SK-N-SH (cell line): Measurements from ENCODE around the gene ADD1. TPM values are rescaled to one million over a fixed set of nuclear protein-coding genes. Genes with fewer than 3 reads are reported as not detected.
A peak's percentile ranks its signal among the peaks of the same experiment; 100 is the strongest.

ENCODE experiments used
- CTCF ChIA-PET: fragments of 300-600, 350-600 bp; formaldehyde crosslinking; extraction: SDS; loops from one replicate; lab custom pipeline; 2021; lab: Yijun Ruan, JAX
- POLR2A ChIA-PET: fragments of 350-600 bp; sonication (Branson Sonifier 250); formaldehyde crosslinking; extraction: SDS; loops from one replicate; lab custom pipeline; 2020; ENCODE audit warnings: antibody characterized with exemption, inconsistent platforms; lab: Yijun Ruan, JAX
- DNase-seq: peaks from one replicate; pipeline ENCODE4 v3.0.0; 2012
- H2AFZ ChIP-seq: fragments of 200-600 bp; sonication (generic); 2 replicates; pipeline ENCODE4 v1.8.1; 2016; ENCODE audit warnings: antibody characterized with exemption, mild to moderate bottlenecking, low read depth
- H3F3A ChIP-seq: fragments of 200-600 bp; sonication (generic); replicated peaks from 2 replicates; pipeline ENCODE3; 2016; ENCODE audit warnings: antibody characterized with exemption, mild to moderate bottlenecking; ENCODE audit not compliant: insufficient read depth
- H3K27ac ChIP-seq, 2 experiments: fragments of 200-500 bp in 1 of 2; fragments of 200-600 bp in 1 of 2; sonication (Bioruptor generic) in 1 of 2; sonication (generic), shearing (Covaris generic) in 1 of 2; 2 replicates each; pipeline versions ENCODE4 v1.5.1 to v1.6.1; 2014 to 2016; ENCODE audit warnings: low read depth in 2 of 2, inconsistent platforms in 1 of 2, low read length in 1 of 2, mild to moderate bottlenecking in 1 of 2, mixed read lengths in 1 of 2
- H3K27me3 ChIP-seq: fragments of 200-600 bp; sonication (generic), shearing (Covaris generic); 2 replicates; pipeline ENCODE4 v1.6.1; 2016; ENCODE audit warnings: mixed run types; ENCODE audit not compliant: insufficient read depth
- H3K36me3 ChIP-seq, 2 experiments: fragments of 200-500 bp in 1 of 2; fragments of 200-600 bp in 1 of 2; sonication (Bioruptor generic) in 1 of 2; sonication (generic) in 1 of 2; replicated peaks in 1 of 2; 2 replicates each; pipeline versions ENCODE3 to v1.5.1; 2014 to 2016; ENCODE audit warnings: low read length in 1 of 2, mild to moderate bottlenecking in 1 of 2; ENCODE audit not compliant: insufficient read depth in 2 of 2, control insufficient read depth in 1 of 2
- H3K4me1 ChIP-seq, 2 experiments: fragments of 200-500 bp in 1 of 2; fragments of 200-600 bp in 1 of 2; sonication (Bioruptor generic) in 1 of 2; sonication (generic), shearing (Covaris generic) in 1 of 2; 2 replicates each; pipeline versions ENCODE4 v1.5.1 to v1.6.1; 2014 to 2016; ENCODE audit warnings: low read depth in 1 of 2, low read length in 1 of 2, mixed run types in 1 of 2; ENCODE audit not compliant: insufficient read depth in 2 of 2, control insufficient read depth in 1 of 2
- H3K4me2 ChIP-seq: fragments of 200-600 bp; sonication (generic), shearing (Covaris generic); 2 replicates; pipeline ENCODE4 v1.6.1; 2017; ENCODE audit warnings: mixed run types
- H3K4me3 ChIP-seq, 2 experiments: fragments of 200-500 bp in 1 of 2; fragments of 200-600 bp in 1 of 2; sonication (Bioruptor generic) in 1 of 2; sonication (generic), shearing (Covaris generic) in 1 of 2; 2 replicates each; pipeline versions ENCODE4 v1.5.1 to v1.8.1; 2014 to 2016; ENCODE audit warnings: low read depth in 2 of 2, inconsistent platforms in 1 of 2, low read length in 1 of 2, mild to moderate bottlenecking in 1 of 2, mixed read lengths in 1 of 2, moderate library complexity in 1 of 2
- H3K79me2 ChIP-seq: fragments of 200-600 bp; sonication (generic); 2 replicates; pipeline ENCODE4 v1.8.1; 2017; ENCODE audit warnings: mild to moderate bottlenecking; ENCODE audit not compliant: insufficient read depth
- H3K9ac ChIP-seq: fragments of 200-600 bp; sonication (generic); 2 replicates; pipeline ENCODE4 v1.6.1; 2017; ENCODE audit warnings: mixed run types
- H3K9me2 ChIP-seq: fragments of 200-600 bp; sonication (generic); 2 replicates; pipeline ENCODE4 v1.6.1; 2017; ENCODE audit warnings: mixed run types
- H3K9me3 ChIP-seq: fragments of 200-600 bp; sonication (generic); 2 replicates; pipeline ENCODE4 v1.6.1; 2017; ENCODE audit warnings: mixed run types, mild to moderate bottlenecking, moderate library complexity
- H4K20me1 ChIP-seq: fragments of 200-600 bp; sonication (generic); 2 replicates; pipeline ENCODE4 v1.6.1; 2017; ENCODE audit warnings: mild to moderate bottlenecking, mixed run types; ENCODE audit not compliant: insufficient read depth
- CTCF ChIP-seq: fragments of 200-600 bp; sonication (generic); IDR thresholded peaks from 2 replicates; pipeline ENCODE4 v1.6.1; 2017; ENCODE audit warnings: antibody characterized with exemption, mild to moderate bottlenecking, moderate library complexity
- EP300 ChIP-seq, 2 experiments: IDR thresholded peaks; 2 replicates each; pipeline versions ENCODE4 v1.4.0 to v1.6.1; 2012; ENCODE audit warnings: borderline replicate concordance in 1 of 2, low read depth in 1 of 2, low read length in 1 of 2
- FOSL2 ChIP-seq: IDR thresholded peaks from 2 replicates; pipeline ENCODE4 v1.4.0; 2012; ENCODE audit warnings: low read depth, mild to moderate bottlenecking, moderate library complexity, borderline replicate concordance
- FOXM1 ChIP-seq: IDR thresholded peaks from 2 replicates; pipeline ENCODE4 v1.4.0; 2012; ENCODE audit warnings: low read depth, mild to moderate bottlenecking
- GATA2 ChIP-seq: sonication (generic); formaldehyde crosslinking; IDR thresholded peaks from 2 replicates; pipeline ENCODE4 v1.5.0; 2020; ENCODE audit warnings: mild to moderate bottlenecking, missing genetic modification reagents
- JUND ChIP-seq: IDR thresholded peaks from 2 replicates; pipeline ENCODE4 v1.4.0; 2012
- MAX ChIP-seq: IDR thresholded peaks from 2 replicates; pipeline ENCODE4 v1.4.0; 2012; ENCODE audit warnings: low read depth
- MEF2A ChIP-seq: IDR thresholded peaks from 2 replicates; pipeline ENCODE4 v1.4.0; 2012; ENCODE audit warnings: low read depth, borderline replicate concordance
- NRF1 ChIP-seq: IDR thresholded peaks from 2 replicates; pipeline ENCODE4 v1.6.1; 2012; ENCODE audit warnings: low read depth, mild to moderate bottlenecking, low read length
- PBX3 ChIP-seq: IDR thresholded peaks from 2 replicates; pipeline ENCODE4; 2012
- RAD21 ChIP-seq: IDR thresholded peaks from 2 replicates; pipeline ENCODE4 v1.6.1; 2012; ENCODE audit warnings: mild to moderate bottlenecking, low read length
- SIN3A ChIP-seq: IDR thresholded peaks from 2 replicates; pipeline ENCODE4 v1.6.1; 2012; ENCODE audit warnings: low read depth, mild to moderate bottlenecking, low read length, moderate library complexity, borderline replicate concordance
- SMC3 ChIP-seq: IDR thresholded peaks from 2 replicates; pipeline ENCODE4 v1.6.1; 2012; ENCODE audit warnings: low read depth, low read length, improper control_type of control experiment
- TAF1 ChIP-seq: IDR thresholded peaks from 2 replicates; pipeline ENCODE4 v1.6.1; 2012; ENCODE audit warnings: low read depth, mild to moderate bottlenecking, low read length, moderate library complexity, borderline replicate concordance
- TCF12 ChIP-seq: IDR thresholded peaks from 2 replicates; pipeline ENCODE4 v1.4.0; 2012
- USF2 ChIP-seq: fragments of 150-350 bp; IDR thresholded peaks from 2 replicates; pipeline ENCODE4 v1.6.1; 2017; ENCODE audit warnings: antibody characterized with exemption, low read length, low read depth, borderline replicate concordance
- WGBS: methylation state at CpG from one replicate; pipeline ENCODE4 v1.1.6; 2017; ENCODE audit warnings: low lambda C conversion rate; 5-methylcytosine and 5-hydroxymethylcytosine counted together
- polyA plus RNA-seq, 3 experiments: library from polyadenylated mRNA; depleted of rRNA; stranded (reverse); fragments of >200 nt; gene quantifications; 2 replicates each; pipeline ENCODE4 v1.2.3, GENCODE V29; 2012

ADD1 gene
- polyA plus RNA-seq, 1 of the 3 experiments (the other 2 are of a cell fraction), result 155 TPM

- DNase-seq, result no peak
- no peaks in the 10 kb centered on the region for H3K9me2 ChIP-seq
- H3K9me3 ChIP-seq, result no peaks in the 10 kb centered on the region
- CTCF ChIA-PET, result interaction anchor here (0.6 to 4.5 kb wide), 36 partner anchors 8 to 255 kb away, joined by 3 to 73 read pairs (median 4); partner anchors contain the start of genes GRK4 and NOP14
- no peaks in the 10 kb centered on the region for H3F3A ChIP-seq
- H3K27me3 ChIP-seq, result no peaks in the 10 kb centered on the region
- H4K20me1 ChIP-seq, result no peaks in the 10 kb centered on the region
- no peaks in the 10 kb centered on the region for H3K4me1 ChIP-seq
- no peak overlapping the region for H3K27ac ChIP-seq
- H3K4me3 ChIP-seq, result no peak overlapping the region
- TF ChIP-seq RAD21 (no peak), MEF2A (no peak), FOSL2 (peak; percentile 14; the same call in 1 of the 2 replicates), EP300 (IDR thresholded peaks at IDR 0.05; ENCODE audit: borderline replicate concordance in 1 of 2, low read depth in 1 of 2, low read length in 1 of 2) (no peak), SIN3A (no peak), SMC3 (no peak), TCF12 (no peak), MAX (peak; percentile 52; the same call in 1 of the 2 replicates), USF2 (no peak), GATA2 (CRISPR knock-in tag) (no peak), FOXM1 (no peak), NRF1 (no peak), PBX3 (no peak), JUND (peak; percentile 6; the same call in 1 of the 2 replicates), TAF1 (no peak), CTCF (no peak)
- TF ChIP-seq, all 33 proteins: peak for 3
- no peaks in the 10 kb centered on the region for H3K36me3 ChIP-seq
- H3K79me2 ChIP-seq, result no peaks in the 10 kb centered on the region
- no peak overlapping the region for H3K9ac ChIP-seq
- no peak overlapping the region for H3K4me2 ChIP-seq
- POLR2A ChIA-PET, result no interaction called here
- 85% methylated on average over 14 of the region's 14 CpGs for WGBS
- H2AFZ ChIP-seq, result no peak overlapping the region
Measured at GRCh38 chr4:2977211-2978088, 133.8 kb downstream of the ADD1 start.

Other genes with a start within 250 kb of the ADD1 start
- gene TNIP2, start 87.5 kb upstream of the ADD1 start, polyA plus RNA-seq (2012; rRNA removed), result 68.2 and 78.9 TPM in 2 replicates
- gene SH3BP2, start 50.8 kb upstream of the ADD1 start, polyA plus RNA-seq (2012; rRNA removed), result 25.2 and 26.8 TPM in 2 replicates
- 7.5 and 9.8 TPM in 2 replicates for gene NOP14, start 119.6 kb downstream of the ADD1 start, polyA plus RNA-seq (2012; rRNA removed)
- 2.2 and 2.7 TPM in 2 replicates for gene GRK4, start 119.7 kb downstream of the ADD1 start, polyA plus RNA-seq (2012; rRNA removed)
- not detected in 2 replicates for gene HTT-AS, start 230.7 kb downstream of the ADD1 start, polyA plus RNA-seq (2012; rRNA removed)
- gene HTT, start 230.8 kb downstream of the ADD1 start, polyA plus RNA-seq (2012; rRNA removed), result 11.3 and 13.1 TPM in 2 replicates